ENCODE results near the gene MME. TPM values are rescaled to one million over a fixed set of nuclear protein-coding genes. Genes with fewer than 3 reads are reported as not detected.

Gene MME
- total RNA-seq, 1 experiment from 2014 or later: 1.6 TPM

DNA sequence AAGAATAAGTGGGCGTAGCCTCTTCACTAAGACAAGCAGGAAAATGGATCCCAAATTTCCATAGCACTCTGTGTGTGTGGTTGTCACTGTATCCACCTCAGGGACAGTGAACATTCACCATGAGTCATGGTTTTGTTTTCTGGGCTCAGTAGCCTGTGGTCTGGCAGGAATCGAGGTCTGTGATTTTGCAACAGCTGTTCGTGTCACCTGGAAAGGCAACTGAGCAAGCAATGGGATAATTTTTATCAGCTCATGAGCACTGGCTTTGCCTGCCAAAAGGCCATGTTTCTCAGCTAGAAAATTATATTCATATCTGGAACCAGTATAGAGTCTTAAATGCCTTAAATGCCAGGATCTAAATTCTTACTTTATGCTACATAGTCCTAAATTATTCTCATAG is 152.5 kb downstream of the MME start:
- Histone ChIP-seq H3K27ac (ENCODE audit: low read length) (no peak overlapping the region), H3K9me3 (ENCODE audit: control insufficient read depth, insufficient read depth, low read depth, low read length) (no peaks in the 10 kb centered on the region), H3K4me3 (ENCODE audit: low read depth in 2 of 2, low read length in 2 of 2) (no peak overlapping the region), H3K27me3 (ENCODE audit: control insufficient read depth, insufficient read depth, low read length) (no peaks in the 10 kb centered on the region), H3K36me3 (ENCODE audit: control insufficient read depth, insufficient read depth, low read length) (no peaks in the 10 kb centered on the region), H3K4me1 (ENCODE audit: control insufficient read depth, insufficient read depth, low read length) (no peaks in the 10 kb centered on the region)
- BruUV-seq (replicated peaks): no TSS peak
- DNase-seq (ENCODE audit: low read depth, low spot score) (no peak), ATAC-seq (no peak)
- POLR2A ChIA-PET: no interaction called here
- in situ Hi-C loops (cut with HindIII; ENCODE audit: low pct_unique_long_range_greater_than_20kb, low sequenced_read_pairs): no loop called here
- TF ChIP-seq SIN3A (IDR thresholded peaks at IDR 0.05; ENCODE audit: borderline replicate concordance, insufficient read depth, low read depth, low read length) (no peak), TCF7L2 (IDR thresholded peaks at IDR 0.05; ENCODE audit: low read depth, low read length) (no peak), POLR2AphosphoS5 (IDR thresholded peaks at IDR 0.05; ENCODE audit: low read depth, low read length) (no peak)
- TF ChIP-seq, protein P1, sequence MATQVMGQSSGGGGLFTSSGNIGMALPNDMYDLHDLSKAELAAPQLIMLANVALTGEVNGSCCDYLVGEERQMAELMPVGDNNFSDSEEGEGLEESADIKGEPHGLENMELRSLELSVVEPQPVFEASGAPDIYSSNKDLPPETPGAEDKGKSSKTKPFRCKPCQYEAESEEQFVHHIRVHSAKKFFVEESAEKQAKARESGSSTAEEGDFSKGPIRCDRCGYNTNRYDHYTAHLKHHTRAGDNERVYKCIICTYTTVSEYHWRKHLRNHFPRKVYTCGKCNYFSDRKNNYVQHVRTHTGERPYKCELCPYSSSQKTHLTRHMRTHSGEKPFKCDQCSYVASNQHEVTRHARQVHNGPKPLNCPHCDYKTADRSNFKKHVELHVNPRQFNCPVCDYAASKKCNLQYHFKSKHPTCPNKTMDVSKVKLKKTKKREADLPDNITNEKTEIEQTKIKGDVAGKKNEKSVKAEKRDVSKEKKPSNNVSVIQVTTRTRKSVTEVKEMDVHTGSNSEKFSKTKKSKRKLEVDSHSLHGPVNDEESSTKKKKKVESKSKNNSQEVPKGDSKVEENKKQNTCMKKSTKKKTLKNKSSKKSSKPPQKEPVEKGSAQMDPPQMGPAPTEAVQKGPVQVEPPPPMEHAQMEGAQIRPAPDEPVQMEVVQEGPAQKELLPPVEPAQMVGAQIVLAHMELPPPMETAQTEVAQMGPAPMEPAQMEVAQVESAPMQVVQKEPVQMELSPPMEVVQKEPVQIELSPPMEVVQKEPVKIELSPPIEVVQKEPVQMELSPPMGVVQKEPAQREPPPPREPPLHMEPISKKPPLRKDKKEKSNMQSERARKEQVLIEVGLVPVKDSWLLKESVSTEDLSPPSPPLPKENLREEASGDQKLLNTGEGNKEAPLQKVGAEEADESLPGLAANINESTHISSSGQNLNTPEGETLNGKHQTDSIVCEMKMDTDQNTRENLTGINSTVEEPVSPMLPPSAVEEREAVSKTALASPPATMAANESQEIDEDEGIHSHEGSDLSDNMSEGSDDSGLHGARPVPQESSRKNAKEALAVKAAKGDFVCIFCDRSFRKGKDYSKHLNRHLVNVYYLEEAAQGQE (IDR thresholded peaks at IDR 0.05; ENCODE audit: insufficient read depth in 1 of 2, low read depth in 2 of 2, low read length in 1 of 2): no peak
- TF ChIP-seq, protein P2, sequence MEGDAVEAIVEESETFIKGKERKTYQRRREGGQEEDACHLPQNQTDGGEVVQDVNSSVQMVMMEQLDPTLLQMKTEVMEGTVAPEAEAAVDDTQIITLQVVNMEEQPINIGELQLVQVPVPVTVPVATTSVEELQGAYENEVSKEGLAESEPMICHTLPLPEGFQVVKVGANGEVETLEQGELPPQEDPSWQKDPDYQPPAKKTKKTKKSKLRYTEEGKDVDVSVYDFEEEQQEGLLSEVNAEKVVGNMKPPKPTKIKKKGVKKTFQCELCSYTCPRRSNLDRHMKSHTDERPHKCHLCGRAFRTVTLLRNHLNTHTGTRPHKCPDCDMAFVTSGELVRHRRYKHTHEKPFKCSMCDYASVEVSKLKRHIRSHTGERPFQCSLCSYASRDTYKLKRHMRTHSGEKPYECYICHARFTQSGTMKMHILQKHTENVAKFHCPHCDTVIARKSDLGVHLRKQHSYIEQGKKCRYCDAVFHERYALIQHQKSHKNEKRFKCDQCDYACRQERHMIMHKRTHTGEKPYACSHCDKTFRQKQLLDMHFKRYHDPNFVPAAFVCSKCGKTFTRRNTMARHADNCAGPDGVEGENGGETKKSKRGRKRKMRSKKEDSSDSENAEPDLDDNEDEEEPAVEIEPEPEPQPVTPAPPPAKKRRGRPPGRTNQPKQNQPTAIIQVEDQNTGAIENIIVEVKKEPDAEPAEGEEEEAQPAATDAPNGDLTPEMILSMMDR (IDR thresholded peaks at IDR 0.05): no peak
- intact Hi-C loops (cut with micrococcal nuclease; ENCODE audit: unreplicated experiment): no loop called here
- CTCF ChIA-PET: no interaction called here

DNA sequence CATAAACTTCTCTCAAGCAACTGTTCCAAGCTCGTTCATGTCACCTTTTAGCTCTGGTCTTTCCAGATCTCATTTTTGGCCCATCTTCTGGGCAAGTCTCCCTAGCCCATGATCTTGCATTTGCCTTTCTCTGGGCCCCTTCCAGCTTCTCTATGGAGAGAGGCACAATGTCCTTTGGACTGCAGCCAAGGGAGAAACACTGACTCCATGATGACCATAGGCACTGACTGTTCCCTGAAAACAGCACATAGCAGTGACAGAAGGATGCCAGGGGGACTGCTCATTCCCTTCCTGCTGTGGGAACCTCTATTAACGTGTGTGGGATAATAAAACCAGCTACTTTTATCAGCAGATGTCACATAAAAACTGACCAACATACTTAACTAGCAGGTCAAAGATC is 153.1 kb downstream of the MME start:
- Histone ChIP-seq H3K27me3 (ENCODE audit: control insufficient read depth, insufficient read depth, low read length) (no peaks in the 10 kb centered on the region), H3K4me3 (ENCODE audit: low read depth in 2 of 2, low read length in 2 of 2) (no peak overlapping the region), H3K27ac (ENCODE audit: low read length) (no peak overlapping the region), H3K4me1 (ENCODE audit: control insufficient read depth, insufficient read depth, low read length) (no peaks in the 10 kb centered on the region), H3K9me3 (ENCODE audit: control insufficient read depth, insufficient read depth, low read depth, low read length) (no peaks in the 10 kb centered on the region), H3K36me3 (ENCODE audit: control insufficient read depth, insufficient read depth, low read length) (no peaks in the 10 kb centered on the region)
- no peak for TF ChIP-seq SIN3A (IDR thresholded peaks at IDR 0.05; ENCODE audit: borderline replicate concordance, insufficient read depth, low read depth, low read length)
- TF ChIP-seq, protein P1 (IDR thresholded peaks at IDR 0.05; ENCODE audit: insufficient read depth in 1 of 2, low read depth in 2 of 2, low read length in 1 of 2): no peak
- no peak for TF ChIP-seq POLR2AphosphoS5 (IDR thresholded peaks at IDR 0.05; ENCODE audit: low read depth, low read length)
- TF ChIP-seq, protein P2 (IDR thresholded peaks at IDR 0.05): no peak
- TF ChIP-seq TCF7L2 (IDR thresholded peaks at IDR 0.05; ENCODE audit: low read depth, low read length): no peak
- ATAC-seq (no peak), DNase-seq (ENCODE audit: low read depth, low spot score) (no peak)
- in situ Hi-C loops (cut with HindIII; ENCODE audit: low pct_unique_long_range_greater_than_20kb, low sequenced_read_pairs): no loop called here
- ChIA-PET CTCF (no interaction called here), POLR2A (no interaction called here)
- intact Hi-C loops (cut with micrococcal nuclease; ENCODE audit: unreplicated experiment): no loop called here
- no TSS peak for BruUV-seq (replicated peaks)

Other genes with a start within 250 kb of the MME start
- not detected for gene STRIT1, start 213.4 kb downstream of the MME start, total RNA-seq (2021; ENCODE audit: unreplicated experiment)

Measured in Panc1 (cell line).